ENCODE measurements around the gene TTC38.
"Not testable (repeated sequence)": the region's sequence is repeated elsewhere in the genome, so short reads cannot be mapped to it uniquely, and the experiment has no call there.

- TF ChIP-seq CTCF (IDR thresholded peaks at IDR 0.05 in 4 of 5, conservative IDR thresholded peaks at IDR 0.05 in 1 of 5); POLR2A (IDR thresholded peaks at IDR 0.05): not testable (repeated sequence)
Measured at GRCh38 chr22:46265627-46266026, 2.2 kb upstream of the TTC38 start.

All from gastrocnemius medialis (tissue), 4 donors.